HepG2 (cell line): ENCODE results near the gene STOML3. TPM values are rescaled to one million over a fixed set of nuclear protein-coding genes. Genes with fewer than 3 reads are reported as not detected.

Source experiments
- ATAC-seq: fragments of 200-7000 bp; cut with Tn5 transposase; 3 replicates; pipeline ENCODE4 v1.9.1; 2020; ENCODE audit warnings: mild to moderate bottlenecking, moderate library complexity
- BruUV-seq: library from RNA; stranded (reverse); fragments of 400-500 nt; replicated peaks from 2 replicates; lab custom pipeline; 2021; lab: Mats Ljungman, UMichigan
- CTCF ChIA-PET: fragments of 300-600 bp; formaldehyde crosslinking; extraction: SDS; loops from one replicate; lab custom pipeline; 2021; ENCODE audit warnings: low total read pairs, inconsistent platforms, low intra/inter-chr PET ratio; lab: Yijun Ruan, JAX
- POLR2A ChIA-PET: fragments of 350-600 bp; sonication (Branson Sonifier 250); formaldehyde crosslinking; loops from one replicate; lab custom pipeline; 2020; ENCODE audit warnings: antibody characterized with exemption, inconsistent platforms; lab: Yijun Ruan, JAX
- DNase-seq: peaks from one replicate; pipeline ENCODE4 v3.0.0-alpha.2; 2015; ENCODE audit warnings: low spot score
- FAIRE-seq: peaks from 3 replicates; lab custom pipeline; 2011; peaks lifted over from hg19 to GRCh38; lab: Jason Lieb, UNC
- H2AFZ ChIP-seq: one replicate; pipeline ENCODE4 v1.6.1; 2011; ENCODE audit warnings: low read length, inconsistent platforms
- H3K27ac ChIP-seq: fragments of 300-600 bp; 3 replicates; pipeline ENCODE4 v1.8.0; 2011; ENCODE audit warnings: mixed run types, mild to moderate bottlenecking, mixed read lengths, low read length, inconsistent platforms; ENCODE audit not compliant: insufficient read depth; ENCODE audit errors: extremely low read length
- H3K27me3 ChIP-seq, 2 experiments: fragments of 200-600 bp in 1 of 2; 2 replicates in 1 of 2; 3 replicates in 1 of 2; pipeline versions ENCODE4 v1.6.0 to v1.8.0; 2011; ENCODE audit warnings: low read length in 2 of 2, mild to moderate bottlenecking in 2 of 2, moderate library complexity in 2 of 2, inconsistent platforms in 1 of 2; ENCODE audit not compliant: insufficient read depth in 2 of 2, control insufficient read depth in 1 of 2
- H3K36me3 ChIP-seq, 2 experiments: fragments of 200-600 bp in 1 of 2; replicated peaks in 1 of 2; 2 replicates in 1 of 2; 3 replicates in 1 of 2; pipeline versions ENCODE4 v1.5.1 to v1.8.0; 2011; ENCODE audit warnings: low read length in 2 of 2, inconsistent platforms in 1 of 2; ENCODE audit not compliant: insufficient read depth in 2 of 2, control insufficient read depth in 1 of 2
- H3K4me1 ChIP-seq: 2 replicates; pipeline ENCODE4 v1.5.1; 2012; ENCODE audit warnings: low read length, inconsistent platforms; ENCODE audit not compliant: insufficient read depth
- H3K4me2 ChIP-seq: 2 replicates; pipeline ENCODE4 v1.6.0; 2011; ENCODE audit warnings: low read depth, low read length, inconsistent platforms
- H3K4me3 ChIP-seq, 3 experiments: fragments of 200-600 bp in 1 of 3; sonication (generic), shearing (Covaris generic) in 1 of 3; replicated peaks in 1 of 3; 2 replicates each; pipeline ENCODE4 v1.5.1; 2011 to 2016; ENCODE audit warnings: low read length in 3 of 3, inconsistent platforms in 2 of 3, low read depth in 2 of 3, mild to moderate bottlenecking in 2 of 3, control low read depth in 1 of 3, mixed read lengths in 1 of 3; ENCODE audit not compliant: insufficient read depth in 1 of 3
- H3K79me2 ChIP-seq: one replicate; pipeline ENCODE4 v1.6.1; 2011; ENCODE audit warnings: low read length, inconsistent platforms; ENCODE audit not compliant: insufficient read depth
- H3K9ac ChIP-seq: 2 replicates; pipeline ENCODE4 v1.6.0; 2011; ENCODE audit warnings: mild to moderate bottlenecking, low read depth, low read length, inconsistent platforms; ENCODE audit not compliant: insufficient read depth
- H3K9me3 ChIP-seq: 2 replicates; pipeline ENCODE4 v1.5.1; 2012; ENCODE audit warnings: mild to moderate bottlenecking, low read length
- H4K20me1 ChIP-seq: 2 replicates; pipeline ENCODE4 v1.6.0; 2011; ENCODE audit warnings: inconsistent platforms, mild to moderate bottlenecking, low read length, moderate library complexity; ENCODE audit not compliant: insufficient read depth
- BRCA1 ChIP-seq: sonication (generic); formaldehyde crosslinking; IDR thresholded peaks from 2 replicates; pipeline ENCODE4 v1.4.0; 2020; ENCODE audit warnings: missing genetic modification reagents
- CC2D1A ChIP-seq: sonication (generic); formaldehyde crosslinking; IDR thresholded peaks from 2 replicates; pipeline ENCODE4 v1.8.1; 2023; ENCODE audit warnings: mild to moderate bottlenecking, missing genetic modification reagents
- FOXC1 ChIP-seq: sonication (generic); formaldehyde crosslinking; IDR thresholded peaks from 2 replicates; pipeline ENCODE4 v1.8.0; 2022; ENCODE audit warnings: mild to moderate bottlenecking, missing genetic modification reagents, borderline replicate concordance
- JUN ChIP-seq: sonication (generic); formaldehyde crosslinking; IDR thresholded peaks from 2 replicates; pipeline ENCODE4 v1.4.0; 2020; ENCODE audit warnings: mild to moderate bottlenecking, missing genetic modification reagents
- MTA1 ChIP-seq: sonication (generic); formaldehyde crosslinking; IDR thresholded peaks from 2 replicates; pipeline ENCODE4 v1.4.0; 2020; ENCODE audit warnings: missing genetic modification reagents, mild to moderate bottlenecking, borderline replicate concordance
- PCBP2 ChIP-seq: fragments of 200-400 bp; formaldehyde crosslinking; optimal IDR thresholded peaks from 2 replicates; pipeline ENCODE3; 2018; ENCODE audit warnings: low read length, low read depth; ENCODE audit not compliant: poor library complexity, severe bottlenecking
- SIX1 ChIP-seq: sonication (generic); formaldehyde crosslinking; IDR thresholded peaks from 2 replicates; pipeline ENCODE4 v1.4.0; 2020; ENCODE audit warnings: missing genetic modification reagents, borderline replicate concordance
- SSRP1 ChIP-seq: IDR thresholded peaks from 2 replicates; pipeline ENCODE4 v1.6.1; 2016; ENCODE audit warnings: control low read depth
- TAF15 ChIP-seq: fragments of 200-400 bp; formaldehyde crosslinking; IDR thresholded peaks from one replicate; pipeline ENCODE4 v1.6.1; 2018; ENCODE audit warnings: mild to moderate bottlenecking, low read depth, low read length; ENCODE audit not compliant: poor library complexity, severe bottlenecking
- ZBTB3 ChIP-seq: sonication (generic); formaldehyde crosslinking; IDR thresholded peaks from 2 replicates; pipeline ENCODE4 v1.4.0; 2020; ENCODE audit warnings: low read depth, mild to moderate bottlenecking, moderate library complexity, missing genetic modification reagents, borderline replicate concordance
- ZMYM4 ChIP-seq: sonication (generic); formaldehyde crosslinking; IDR thresholded peaks from 2 replicates; pipeline ENCODE4 v1.8.1; 2023; ENCODE audit warnings: mild to moderate bottlenecking, missing genetic modification reagents
- ZNF441 ChIP-seq: sonication (generic); formaldehyde crosslinking; IDR thresholded peaks from 2 replicates; pipeline ENCODE4 v1.7.0; 2021; ENCODE audit warnings: missing genetic modification reagents, borderline replicate concordance
- ZNF709 ChIP-seq: sonication (generic); formaldehyde crosslinking; IDR thresholded peaks from 2 replicates; pipeline ENCODE4 v1.5.0; 2020; ENCODE audit warnings: mild to moderate bottlenecking, missing genetic modification reagents
- ZSCAN12 ChIP-seq: sonication (generic); formaldehyde crosslinking; IDR thresholded peaks from 2 replicates; pipeline ENCODE4 v1.9.0; 2021; ENCODE audit warnings: mild to moderate bottlenecking, missing genetic modification reagents
- WGBS: methylation state at CpG from one replicate; pipeline ENCODE4 v1.1.6; 2017; ENCODE audit warnings: low lambda C conversion rate; 5-methylcytosine and 5-hydroxymethylcytosine counted together
- in situ Hi-C: cut with HindIII; loops from 2 replicates; pipeline ENCODE4 v1.10.0; 2017; ENCODE audit warnings: low pct_unique_long_range_greater_than_20kb; ENCODE audit not compliant: extremely low pct_ligation_motif_present
- intact Hi-C: fragments of 100-400 bp; cut with micrococcal nuclease; formaldehyde crosslinking; loops from one replicate; pipeline ENCODE4 v1.10.0; 2022; ENCODE audit not compliant: unreplicated experiment
- polyA plus RNA-seq, 8 experiments: library from polyadenylated mRNA; depleted of rRNA in 3 of 8; stranded (reverse) in 7 of 8; unstranded in 1 of 8; fragments of >200 nt; fragmentation: Illumina TruSeq in 4 of 8; extraction: Trizol in 4 of 8; gene quantifications; 2 replicates each; pipeline versions ENCODE4 v1.2.1 to v1.2.3, GENCODE V29; 2011 to 2016; ENCODE audit warnings: low read depth in 4 of 8, missing spikeins in 1 of 8, mixed read lengths in 1 of 8; ENCODE audit not compliant: insufficient read depth in 1 of 8
- total RNA-seq, 5 experiments: library from RNA; depleted of rRNA; stranded (reverse); fragments of >200 nt; fragmentation: Illumina TruSeq; extraction: Trizol; gene quantifications; 2 replicates each; pipeline ENCODE4 v1.2.3, GENCODE V29; 2016; ENCODE audit warnings: low read depth in 1 of 5
- TF ChIP-seq, protein P1 (sequence below): sonication (generic); formaldehyde crosslinking; IDR thresholded peaks from 2 replicates; pipeline ENCODE4 v1.4.0; 2020; ENCODE audit warnings: low read depth, mild to moderate bottlenecking, missing genetic modification reagents

Gene STOML3
- total and polyA plus RNA-seq, 2 of the 13 experiments (the other 11 are each of a cell fraction or from before 2014, with no cell fraction given): not detected

GRCh38 chr13:39025433-39025839, 34.8 kb upstream of the STOML3 start:
- Histone ChIP-seq H3K4me2 (no peak overlapping the region), H3K27me3 (no peaks in the 10 kb centered on the region), H3K36me3 (peaks cover 11 to 61% of the 10 kb centered on the region in 2 experiments), H3K27ac (no peak overlapping the region), H3K4me1 (no peaks in the 10 kb centered on the region), H3K9ac (no peak overlapping the region), H3K79me2 (no peaks in the 10 kb centered on the region), H4K20me1 (no peaks in the 10 kb centered on the region), H3K4me3 (no peak overlapping the region), H3K9me3 (no peaks in the 10 kb centered on the region), H2AFZ (no peak overlapping the region)
- FAIRE-seq (no peak), DNase-seq (no peak), ATAC-seq (no peak)
- in situ Hi-C loops (no loop called here), intact Hi-C loops (no loop called here)
- TF ChIP-seq ZBTB3 (CRISPR knock-in tag) (no peak), ZMYM4 (CRISPR knock-in tag) (no peak), PCBP2 (no peak), MTA1 (CRISPR knock-in tag) (no peak), CC2D1A (no peak)
- POLR2A ChIA-PET: no interaction called here
- no TSS peak for BruUV-seq
- CTCF ChIA-PET: no interaction called here
- 95% methylated on average over 2 of the region's 2 CpGs for WGBS

DNA sequence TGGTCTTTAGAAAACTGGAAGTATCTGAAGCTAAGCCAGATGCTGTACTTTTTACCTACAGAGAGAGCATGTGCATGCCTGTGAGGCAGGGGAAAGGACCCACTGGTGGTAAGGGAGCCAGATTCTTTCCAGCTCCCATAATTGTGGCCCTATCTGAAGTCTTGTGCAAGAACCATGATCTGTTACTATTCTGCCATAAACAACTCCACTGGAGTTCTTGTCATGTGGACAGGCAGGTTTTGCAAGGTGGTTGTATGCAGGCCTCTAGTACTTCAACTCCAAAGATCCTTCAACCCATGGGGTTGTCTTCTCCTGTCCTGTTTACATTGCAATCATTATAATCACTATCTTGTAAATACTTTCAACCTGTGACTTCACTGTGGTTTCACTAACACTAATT, 33.1 kb upstream of the STOML3 start:
- peaks cover 9 to 61% of the 10 kb centered on the region in 2 experiments for H3K36me3 ChIP-seq
- no peak for FAIRE-seq
- ATAC-seq: no peak
- TF ChIP-seq SIX1 (CRISPR knock-in tag) (no peak), ZSCAN12 (CRISPR knock-in tag) (no peak), TAF15 (no peak), ZNF441 (CRISPR knock-in tag) (no peak), BRCA1 (CRISPR knock-in tag) (no peak), SSRP1 (no peak), JUN (no peak), FOXC1 (no peak), ZNF709 (CRISPR knock-in tag) (no peak)
- TF ChIP-seq, protein P1, sequence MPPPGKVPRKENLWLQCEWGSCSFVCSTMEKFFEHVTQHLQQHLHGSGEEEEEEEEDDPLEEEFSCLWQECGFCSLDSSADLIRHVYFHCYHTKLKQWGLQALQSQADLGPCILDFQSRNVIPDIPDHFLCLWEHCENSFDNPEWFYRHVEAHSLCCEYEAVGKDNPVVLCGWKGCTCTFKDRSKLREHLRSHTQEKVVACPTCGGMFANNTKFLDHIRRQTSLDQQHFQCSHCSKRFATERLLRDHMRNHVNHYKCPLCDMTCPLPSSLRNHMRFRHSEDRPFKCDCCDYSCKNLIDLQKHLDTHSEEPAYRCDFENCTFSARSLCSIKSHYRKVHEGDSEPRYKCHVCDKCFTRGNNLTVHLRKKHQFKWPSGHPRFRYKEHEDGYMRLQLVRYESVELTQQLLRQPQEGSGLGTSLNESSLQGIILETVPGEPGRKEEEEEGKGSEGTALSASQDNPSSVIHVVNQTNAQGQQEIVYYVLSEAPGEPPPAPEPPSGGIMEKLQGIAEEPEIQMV (CRISPR knock-in tag): no peak

More for the DNA sequence above, 33.1 kb upstream of the STOML3 start:
- H3K9me3 ChIP-seq: no peaks in the 10 kb centered on the region
- no peaks in the 10 kb centered on the region for H3K27me3 ChIP-seq
- no peaks in the 10 kb centered on the region for H4K20me1 ChIP-seq
- no peak overlapping the region for H3K4me3 ChIP-seq
- intact Hi-C loops (no loop called here), in situ Hi-C loops (no loop called here)
- no peaks in the 10 kb centered on the region for H3K79me2 ChIP-seq
- no TSS peak for BruUV-seq
- no peaks in the 10 kb centered on the region for H3K4me1 ChIP-seq
- no peak for DNase-seq
- ChIA-PET CTCF (no interaction called here), POLR2A (no interaction called here)
- H3K9ac ChIP-seq: no peak overlapping the region
- no peak overlapping the region for H2AFZ ChIP-seq
- H3K4me2 ChIP-seq: no peak overlapping the region
- no peak overlapping the region for H3K27ac ChIP-seq
